Loucy (cell line): ENCODE results near the gene LPCAT2.

ENCODE experiments used
- H2AFZ ChIP-seq: fragments of 200-600 bp; sonication (generic); 2 replicates; pipeline ENCODE4 v1.6.0; 2016; ENCODE audit warnings: antibody characterized with exemption, mild to moderate bottlenecking, low read length, moderate library complexity
- H3F3A ChIP-seq: fragments of 200-600 bp; 2 replicates; pipeline ENCODE4 v1.6.0; 2016; ENCODE audit warnings: antibody characterized with exemption, low read depth, mild to moderate bottlenecking
- H3K27me3 ChIP-seq: fragments of 200-600 bp; sonication (generic); 2 replicates; pipeline ENCODE4 v1.6.1; 2014; ENCODE audit warnings: low read length, mild to moderate bottlenecking; ENCODE audit not compliant: insufficient read depth, poor library complexity, severe bottlenecking
- H3K36me3 ChIP-seq: fragments of 200-600 bp; sonication (generic); 2 replicates; pipeline ENCODE4 v1.6.1; 2016; ENCODE audit warnings: low read length; ENCODE audit not compliant: insufficient read depth
- H3K4me1 ChIP-seq: fragments of 200-600 bp; sonication (generic); 2 replicates; pipeline ENCODE4 v1.5.1; 2014; ENCODE audit warnings: low read length, mild to moderate bottlenecking; ENCODE audit not compliant: insufficient read depth, poor library complexity, severe bottlenecking
- H3K4me2 ChIP-seq: fragments of 200-600 bp; sonication (generic); 2 replicates; pipeline ENCODE4 v1.6.0; 2014; ENCODE audit warnings: antibody characterized with exemption, low read length, low read depth, mild to moderate bottlenecking; ENCODE audit not compliant: poor library complexity, severe bottlenecking
- H3K4me3 ChIP-seq: fragments of 200-600 bp; sonication (generic); 2 replicates; pipeline ENCODE4 v1.5.1; 2014; ENCODE audit warnings: low read length, mild to moderate bottlenecking, mixed read lengths; ENCODE audit not compliant: poor library complexity, severe bottlenecking
- H3K79me2 ChIP-seq: fragments of 200-600 bp; sonication (generic); 2 replicates; pipeline ENCODE4 v1.6.1; 2014; ENCODE audit warnings: low read length; ENCODE audit not compliant: insufficient read depth
- H3K9ac ChIP-seq: fragments of 200-600 bp; sonication (generic); 2 replicates; pipeline ENCODE4 v1.6.0; 2014; ENCODE audit warnings: mild to moderate bottlenecking, low read depth, low read length, moderate library complexity; ENCODE audit not compliant: poor library complexity, severe bottlenecking
- H3K9me2 ChIP-seq: fragments of 200-600 bp; sonication (generic); replicated peaks from 2 replicates; pipeline ENCODE4 v1.6.1; 2016; ENCODE audit warnings: low read depth, low read length, mixed read lengths
- H3K9me3 ChIP-seq: fragments of 200-600 bp; sonication (generic); 2 replicates; pipeline ENCODE4 v1.6.1; 2014; ENCODE audit warnings: mild to moderate bottlenecking, antibody characterized with exemption, low read length, low read depth; ENCODE audit not compliant: insufficient read depth
- H4K20me1 ChIP-seq: fragments of 200-600 bp; sonication (generic); 2 replicates; pipeline ENCODE4 v1.6.0; 2014; ENCODE audit warnings: antibody characterized with exemption, low read length, mild to moderate bottlenecking; ENCODE audit not compliant: insufficient read depth, poor library complexity, severe bottlenecking
- EZH2phosphoT487 ChIP-seq: fragments of 200-600 bp; IDR thresholded peaks from 2 replicates; pipeline ENCODE4 v1.6.1; 2018; ENCODE audit warnings: antibody characterized with exemption, mild to moderate bottlenecking, moderate library complexity, borderline replicate concordance
- TF ChIP-seq, protein P1 (sequence below): fragments of 200-600 bp; sonication (generic); conservative IDR thresholded peaks from 2 replicates; pipeline ENCODE4 v1.5.1; 2014; ENCODE audit warnings: mild to moderate bottlenecking, antibody characterized with exemption, low read length

Gene LPCAT2

DNA sequence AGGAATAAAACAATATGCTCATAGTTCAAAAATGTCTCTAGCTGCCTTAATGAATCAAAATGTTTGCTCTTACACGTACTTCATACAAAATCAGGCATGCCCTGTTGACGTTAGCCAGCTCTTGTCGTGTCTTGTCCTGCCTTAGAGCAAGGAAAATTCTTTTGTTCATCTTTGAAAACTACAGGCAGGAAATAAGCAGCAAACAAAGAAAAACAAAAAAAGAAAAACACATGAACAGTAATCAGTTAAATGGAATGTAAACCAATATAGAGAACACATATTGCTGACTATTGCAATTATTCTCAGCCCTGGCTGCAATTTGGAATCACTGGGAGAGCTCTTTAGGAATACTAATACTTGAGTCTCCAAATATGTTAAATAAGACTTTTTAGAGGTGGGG lies 59.3 kb downstream of the LPCAT2 start:
- Histone ChIP-seq H2AFZ (no peak overlapping the region), H3K9me2 (no peaks in the 10 kb centered on the region), H3K4me1 (peaks cover 7% of the 10 kb centered on the region), H3K27me3 (no peaks in the 10 kb centered on the region), H3K4me2 (no peak overlapping the region), H3K79me2 (no peaks in the 10 kb centered on the region), H3K4me3 (no peak overlapping the region), H4K20me1 (no peaks in the 10 kb centered on the region), H3K9me3 (no peaks in the 10 kb centered on the region), H3F3A (no peaks in the 10 kb centered on the region), H3K36me3 (no peaks in the 10 kb centered on the region), H3K9ac (no peak overlapping the region)
- no peak for TF ChIP-seq EZH2phosphoT487
- TF ChIP-seq, protein P1, sequence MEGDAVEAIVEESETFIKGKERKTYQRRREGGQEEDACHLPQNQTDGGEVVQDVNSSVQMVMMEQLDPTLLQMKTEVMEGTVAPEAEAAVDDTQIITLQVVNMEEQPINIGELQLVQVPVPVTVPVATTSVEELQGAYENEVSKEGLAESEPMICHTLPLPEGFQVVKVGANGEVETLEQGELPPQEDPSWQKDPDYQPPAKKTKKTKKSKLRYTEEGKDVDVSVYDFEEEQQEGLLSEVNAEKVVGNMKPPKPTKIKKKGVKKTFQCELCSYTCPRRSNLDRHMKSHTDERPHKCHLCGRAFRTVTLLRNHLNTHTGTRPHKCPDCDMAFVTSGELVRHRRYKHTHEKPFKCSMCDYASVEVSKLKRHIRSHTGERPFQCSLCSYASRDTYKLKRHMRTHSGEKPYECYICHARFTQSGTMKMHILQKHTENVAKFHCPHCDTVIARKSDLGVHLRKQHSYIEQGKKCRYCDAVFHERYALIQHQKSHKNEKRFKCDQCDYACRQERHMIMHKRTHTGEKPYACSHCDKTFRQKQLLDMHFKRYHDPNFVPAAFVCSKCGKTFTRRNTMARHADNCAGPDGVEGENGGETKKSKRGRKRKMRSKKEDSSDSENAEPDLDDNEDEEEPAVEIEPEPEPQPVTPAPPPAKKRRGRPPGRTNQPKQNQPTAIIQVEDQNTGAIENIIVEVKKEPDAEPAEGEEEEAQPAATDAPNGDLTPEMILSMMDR, result no peak

- H3K9me3 ChIP-seq, result no peaks in the 10 kb centered on the region
- H3K79me2 ChIP-seq, result no peaks in the 10 kb centered on the region
- H4K20me1 ChIP-seq, result no peaks in the 10 kb centered on the region
- no peak overlapping the region for H3K9ac ChIP-seq
- no peaks in the 10 kb centered on the region for H3F3A ChIP-seq
- peaks cover 7% of the 10 kb centered on the region for H3K4me1 ChIP-seq
- no peaks in the 10 kb centered on the region for H3K36me3 ChIP-seq
- H3K4me3 ChIP-seq, result no peak overlapping the region
- no peak overlapping the region for H2AFZ ChIP-seq
- no peaks in the 10 kb centered on the region for H3K9me2 ChIP-seq
- H3K4me2 ChIP-seq, result no peak overlapping the region
- H3K27me3 ChIP-seq, result no peaks in the 10 kb centered on the region
- TF ChIP-seq EZH2phosphoT487, result no peak
- TF ChIP-seq, protein P1, result no peak
Measured at GRCh38 chr16:55569025-55569424, 60.2 kb downstream of the LPCAT2 start.

DNA sequence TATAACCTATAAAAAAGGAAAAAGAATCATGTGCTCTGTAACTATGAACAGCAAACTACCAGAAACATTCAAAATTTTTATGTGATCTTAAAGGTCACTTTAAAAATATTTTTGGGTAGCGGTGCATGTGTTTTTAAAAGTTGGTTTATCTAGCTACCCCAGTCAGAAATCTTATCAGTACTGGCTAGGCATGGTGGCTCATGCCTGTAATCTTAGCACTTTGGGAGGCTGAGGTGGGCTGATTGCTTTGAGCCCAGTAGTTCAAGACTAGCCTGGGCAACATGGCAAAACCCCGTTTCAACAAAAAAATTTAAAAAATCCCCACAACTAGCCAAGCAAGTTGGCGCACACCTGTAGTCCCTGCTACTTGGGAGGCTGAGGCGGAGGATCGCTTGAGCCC lies 61.3 kb downstream of the LPCAT2 start:
- Histone ChIP-seq H2AFZ (no peak overlapping the region), H3K9ac (no peak overlapping the region), H3K4me3 (no peak overlapping the region), H3K4me2 (no peak overlapping the region), H3K36me3 (no peaks in the 10 kb centered on the region), H3K4me1 (peaks cover 7% of the 10 kb centered on the region), H3F3A (no peaks in the 10 kb centered on the region), H3K27me3 (no peaks in the 10 kb centered on the region), H3K9me3 (no peaks in the 10 kb centered on the region), H3K9me2 (no peaks in the 10 kb centered on the region), H4K20me1 (no peaks in the 10 kb centered on the region), H3K79me2 (no peaks in the 10 kb centered on the region)
- TF ChIP-seq, protein P1, result no peak
- no peak for TF ChIP-seq EZH2phosphoT487
